Suppressor macrophage (primary cell): ENCODE measurements around the gene LRP1-AS.

Experiments
- DNase-seq, 4 experiments: peaks; one replicate each; pipeline ENCODE4 v3.0.0-alpha.2; 2020 to 2022

Gene LRP1-AS

DNA sequence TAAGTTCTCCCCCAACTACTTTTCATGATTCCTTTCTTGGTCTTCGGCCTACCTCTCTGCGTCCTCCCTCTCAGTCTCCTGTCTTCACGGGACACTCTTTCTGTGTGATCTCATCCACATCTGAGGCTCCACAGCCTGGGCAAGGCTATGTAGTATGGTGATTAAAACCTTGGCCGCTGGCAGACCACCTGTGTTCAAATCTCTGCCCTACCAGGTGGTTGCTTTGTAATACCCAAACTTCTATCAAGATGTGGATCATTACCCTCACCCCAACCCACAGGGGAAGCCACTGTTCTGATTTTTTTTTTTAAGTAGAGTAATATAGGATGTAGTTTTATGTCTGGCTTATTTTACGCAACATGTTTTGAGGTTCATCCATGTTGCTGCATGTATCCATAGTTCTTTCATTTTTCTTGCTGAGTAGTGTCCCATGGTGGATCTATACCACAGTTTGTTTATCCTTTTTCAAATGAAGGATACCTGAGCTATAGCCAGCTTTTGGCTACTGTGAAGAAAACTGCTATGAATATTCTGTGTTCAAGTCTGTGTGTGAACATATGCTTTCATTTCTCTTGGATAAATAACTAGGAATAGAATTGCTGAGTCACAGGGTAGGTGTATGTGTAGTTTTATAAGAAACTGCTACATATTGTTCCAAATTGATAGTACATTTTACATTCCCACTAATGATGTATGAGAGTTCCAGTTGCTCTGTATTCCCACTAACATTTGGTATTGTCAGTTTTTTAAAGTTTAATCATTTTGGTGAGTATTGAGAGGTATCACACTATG is 27.9 kb downstream of the LRP1-AS start:
- no peak for DNase-seq

DNA sequence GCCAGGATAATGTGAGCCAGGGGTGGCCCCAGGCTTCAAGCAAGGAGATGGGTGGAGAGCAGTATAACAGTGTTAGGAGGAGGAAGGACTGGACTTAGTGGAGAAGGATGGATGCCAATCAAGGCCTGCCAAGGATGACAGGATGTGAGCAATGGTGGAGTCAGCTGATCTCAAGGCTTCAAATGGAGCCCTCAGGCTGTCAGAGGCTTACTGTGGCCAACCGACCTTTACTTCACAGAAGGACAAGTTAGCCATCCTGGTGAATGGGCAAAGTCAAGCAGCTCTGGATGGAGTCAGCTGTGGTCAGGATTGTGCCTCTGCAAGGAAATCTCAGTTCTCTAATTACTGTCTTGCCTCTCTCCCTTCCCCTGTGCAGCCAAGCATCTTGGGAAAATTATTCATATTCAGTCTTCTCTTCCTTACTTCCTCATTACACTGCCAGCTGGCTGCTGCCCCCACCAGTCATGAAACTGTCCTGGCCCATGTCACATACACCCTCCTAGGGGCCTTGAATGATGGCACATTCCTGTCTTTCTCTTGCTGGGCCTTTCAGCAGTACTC is 28.6 kb downstream of the LRP1-AS start:
- DNase-seq = peak; percentile 78 to 92 (median 86)

DNA sequence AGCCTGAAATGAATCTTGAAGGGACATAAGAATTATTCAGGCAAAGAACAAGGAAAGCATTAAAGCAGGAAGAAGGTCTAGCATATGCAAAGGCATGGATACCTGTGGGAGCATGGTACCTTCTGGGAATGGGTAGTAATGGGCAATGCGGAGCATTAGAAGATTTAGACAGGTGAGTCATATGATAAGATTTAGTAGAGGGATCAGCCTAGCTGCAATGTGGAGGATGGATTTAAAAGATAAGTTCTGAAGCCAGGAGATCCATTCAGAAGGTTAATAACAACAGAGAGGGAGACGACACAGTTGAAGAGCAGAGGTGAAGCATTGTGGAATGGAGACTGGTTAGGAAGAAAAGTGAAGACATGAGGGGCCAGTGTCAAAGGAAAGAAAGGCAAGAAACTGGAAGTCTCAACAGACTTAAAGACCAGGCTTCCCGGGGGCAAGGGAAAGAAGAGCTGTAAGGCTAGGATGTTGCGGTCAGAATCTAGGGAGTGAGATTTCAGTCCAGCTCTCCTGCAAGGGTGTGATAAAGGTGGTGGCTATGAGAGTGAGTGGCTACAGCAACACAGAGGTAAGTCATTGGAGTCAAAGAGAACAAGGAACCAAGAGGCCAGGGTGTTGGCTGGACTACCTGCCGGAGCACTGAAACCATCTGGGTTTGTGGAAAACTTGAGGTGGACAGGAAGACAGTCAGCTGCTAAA is 30.7 kb downstream of the LRP1-AS start:
- DNase-seq = no peak

GRCh38 chr12:57112492-57113294 is 34.7 kb downstream of the LRP1-AS start:
- peak in 1 of 4 experiments; percentile 86 for DNase-seq

DNA sequence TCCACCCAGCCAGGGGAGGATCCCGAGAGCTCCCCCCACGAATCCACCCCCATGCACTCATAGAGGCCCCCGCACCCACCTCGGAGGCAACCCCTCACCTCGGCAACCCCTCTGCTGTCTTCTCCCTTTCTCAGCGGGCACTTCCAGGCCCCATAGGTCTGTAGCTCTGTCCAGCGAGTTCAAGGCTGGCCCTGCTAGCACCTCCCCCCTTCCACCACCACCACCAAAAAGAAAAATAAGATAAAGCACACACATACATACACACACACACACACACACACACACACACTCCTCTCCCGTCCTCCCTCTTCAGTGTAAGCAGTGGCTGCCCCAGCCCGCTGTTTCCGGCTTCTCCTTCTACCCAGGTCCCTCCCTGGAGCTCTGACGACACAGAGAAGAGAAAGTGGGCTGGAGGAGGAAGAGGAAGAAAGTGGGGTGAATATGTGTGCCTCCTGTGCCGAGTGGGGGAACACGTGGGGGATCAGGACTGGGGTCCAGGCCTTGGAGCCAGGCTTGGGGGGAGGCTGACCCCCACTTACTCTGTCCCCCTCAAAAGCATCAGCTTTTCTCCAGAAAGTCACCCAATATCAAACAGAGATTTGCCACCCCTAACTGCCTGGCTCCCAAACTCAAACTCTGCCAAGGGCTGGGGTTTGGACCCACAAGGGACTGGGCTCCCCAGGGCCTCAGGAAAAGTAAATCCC is 36.2 kb downstream of the LRP1-AS start, which contains the start of gene STAT6:
Gene STAT6 (minus strand): TSS at position 332 of the 704 bp plus-strand sequence. CDS start 3,084 bp downstream, outside the sequence.
- peak; percentile 89 to 96 (median 94) for DNase-seq

DNA sequence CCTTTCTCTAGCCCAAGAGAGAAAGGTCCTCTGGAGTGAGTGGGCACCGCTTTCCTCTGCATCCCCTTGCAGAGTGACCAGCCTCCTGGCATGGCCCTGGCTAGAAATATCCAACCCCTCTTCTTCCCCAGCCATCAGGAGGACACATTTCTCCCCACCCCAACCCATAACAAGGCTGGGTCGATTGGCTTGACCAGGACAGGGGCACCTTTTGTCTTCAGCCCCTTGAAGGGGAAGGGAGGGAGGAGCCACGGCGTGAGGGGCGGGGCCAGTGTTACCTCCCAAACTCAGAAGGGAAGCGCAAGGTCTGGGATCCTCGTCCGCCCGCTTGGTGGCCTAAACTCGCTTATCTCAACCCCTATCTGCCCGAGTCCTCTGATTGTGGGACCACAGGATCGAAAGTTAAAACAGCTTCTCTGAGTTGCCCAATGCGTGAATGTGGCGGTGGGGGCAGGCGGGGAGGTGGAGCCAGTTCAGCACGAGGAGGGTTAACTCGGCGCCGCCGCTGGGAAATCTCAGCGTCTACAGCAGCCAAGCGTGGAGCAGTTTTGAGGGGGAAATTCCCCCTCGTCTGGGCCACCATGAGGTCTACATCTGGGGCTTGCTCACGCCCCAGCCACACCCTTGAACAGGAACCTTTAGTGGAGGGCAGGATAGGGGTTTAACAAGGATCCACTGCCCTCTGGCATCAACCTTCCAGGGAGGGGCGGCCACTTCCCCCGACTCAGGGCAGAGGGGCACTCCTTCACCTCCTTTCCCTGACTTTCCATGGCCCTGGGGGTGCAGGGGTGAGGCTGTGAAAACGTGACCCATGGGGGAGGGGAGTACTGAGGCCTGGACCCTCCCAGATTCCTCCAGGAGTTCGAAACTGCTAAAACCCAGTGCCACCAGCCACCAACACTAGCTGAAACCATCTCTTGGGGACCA is 37.1 kb downstream of the LRP1-AS start:
- peak; percentile 52 to 80 (median 68) for DNase-seq

DNA sequence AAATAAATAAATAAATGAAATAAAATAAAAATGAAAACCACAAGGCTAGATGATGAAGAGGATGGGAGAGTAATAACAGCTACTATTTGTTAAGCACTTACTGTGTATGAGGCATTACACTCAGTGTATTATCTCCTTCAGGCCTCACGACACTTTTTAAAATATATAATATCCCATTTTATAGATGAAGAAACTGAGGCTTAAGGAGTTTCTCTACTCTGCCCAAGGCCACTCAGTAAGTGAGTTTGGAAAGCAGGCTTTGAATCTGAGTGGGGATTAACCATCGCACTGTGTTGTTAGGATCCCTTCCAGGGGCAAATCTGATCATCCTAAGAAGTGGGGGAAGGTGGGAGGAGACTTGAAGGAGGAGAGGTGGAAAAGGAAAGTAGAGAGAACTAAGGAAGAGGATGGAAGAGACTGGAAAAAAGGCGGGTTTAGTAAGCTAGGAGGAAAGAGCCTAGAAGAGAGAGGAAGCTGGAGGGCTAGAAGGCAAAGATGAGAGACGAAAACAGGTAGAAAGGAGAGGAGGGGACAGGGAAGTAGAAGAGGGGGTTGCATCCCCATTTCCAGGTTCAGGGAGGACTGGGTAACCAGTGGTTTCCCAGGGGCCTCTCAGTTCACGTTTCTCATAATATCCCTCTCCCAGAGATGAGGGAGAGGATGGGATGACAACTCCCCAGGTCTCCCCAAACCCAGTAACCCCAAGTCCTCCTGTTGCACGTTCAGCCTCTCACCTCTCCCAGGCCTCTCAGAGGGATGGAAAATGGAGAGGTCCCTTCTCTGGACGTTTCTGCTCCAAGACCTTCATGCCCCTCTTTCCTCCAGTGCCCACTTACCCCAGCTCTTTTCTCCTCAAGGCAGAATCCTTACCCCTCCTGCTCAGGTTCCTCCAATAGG is 38.0 kb downstream of the LRP1-AS start:
- DNase-seq = peak in 1 of 4 experiments; percentile 1

DNA sequence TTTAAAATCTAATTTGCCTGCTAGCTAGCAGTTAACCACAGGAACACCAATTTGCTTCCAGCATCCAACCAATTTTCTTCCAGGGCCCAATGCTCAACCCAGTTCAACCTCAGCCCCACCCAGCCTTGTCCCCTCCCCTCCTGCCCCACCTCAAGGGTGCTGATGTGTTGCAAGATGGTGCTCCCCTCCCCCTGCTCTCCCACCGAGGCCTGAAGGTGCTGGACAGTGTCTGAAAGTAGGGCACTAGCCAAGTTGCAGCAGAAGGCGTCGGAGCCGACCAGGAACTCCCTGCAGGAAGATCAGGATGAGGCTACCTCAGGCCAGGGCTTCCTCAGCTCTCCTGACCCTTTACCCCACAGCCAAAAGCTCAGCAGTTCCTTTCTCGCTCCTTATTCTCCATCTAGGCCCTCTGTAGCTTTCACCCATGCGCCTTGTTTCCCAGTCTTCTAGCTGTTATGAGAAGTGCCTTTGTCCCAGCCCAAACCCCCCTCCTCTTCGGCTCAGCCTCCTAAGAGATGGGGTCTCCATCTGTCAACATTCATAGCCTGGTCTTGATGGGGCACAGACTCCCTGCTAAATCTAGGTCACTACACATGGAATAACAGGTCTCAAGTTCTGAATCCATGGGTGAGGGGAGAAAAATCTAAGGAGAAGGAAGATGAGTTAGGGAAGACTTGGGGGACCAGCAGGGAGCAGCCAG is 39.8 kb downstream of the LRP1-AS start:
- no peak for DNase-seq

- no peak for DNase-seq
Observed at GRCh38 chr12:57106021-57106708, 41.3 kb downstream of the LRP1-AS start.

DNA sequence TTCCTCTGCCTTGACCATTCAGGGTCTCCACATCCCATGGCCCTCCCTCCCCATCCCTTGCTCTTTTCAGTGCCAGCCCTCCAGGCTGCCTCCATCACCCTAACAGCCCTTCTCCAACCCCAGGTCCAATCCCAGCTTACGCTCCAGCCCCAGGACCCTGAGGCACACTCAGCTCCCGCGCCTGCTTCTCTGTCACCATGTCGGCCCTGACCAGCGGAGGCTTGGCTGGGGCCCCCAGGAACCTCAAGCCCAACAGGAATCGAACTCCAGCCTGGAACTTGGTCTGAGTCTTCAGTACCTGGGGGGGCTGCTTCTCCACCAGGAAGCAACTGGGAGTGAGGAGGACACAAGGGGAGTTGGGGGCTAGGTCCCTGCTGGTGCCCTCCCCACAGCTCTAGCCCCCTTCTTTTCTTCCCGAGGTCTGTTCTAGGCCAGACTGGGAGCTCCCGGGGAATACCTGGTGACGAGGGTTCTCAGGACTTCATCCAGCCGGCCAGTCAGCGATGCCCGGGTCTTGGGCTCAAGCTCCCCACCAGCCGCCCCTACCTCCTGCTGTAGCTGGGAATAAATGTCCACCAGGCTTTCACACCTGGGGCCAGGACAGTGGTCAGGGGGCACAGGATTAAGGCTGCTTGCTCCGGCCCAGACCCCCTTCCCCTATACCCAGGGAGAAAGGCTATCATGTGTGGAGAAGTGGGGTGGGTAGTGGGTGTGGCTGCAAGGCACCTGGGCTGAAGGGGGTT is 42.2 kb downstream of the LRP1-AS start:
- no peak for DNase-seq

DNA sequence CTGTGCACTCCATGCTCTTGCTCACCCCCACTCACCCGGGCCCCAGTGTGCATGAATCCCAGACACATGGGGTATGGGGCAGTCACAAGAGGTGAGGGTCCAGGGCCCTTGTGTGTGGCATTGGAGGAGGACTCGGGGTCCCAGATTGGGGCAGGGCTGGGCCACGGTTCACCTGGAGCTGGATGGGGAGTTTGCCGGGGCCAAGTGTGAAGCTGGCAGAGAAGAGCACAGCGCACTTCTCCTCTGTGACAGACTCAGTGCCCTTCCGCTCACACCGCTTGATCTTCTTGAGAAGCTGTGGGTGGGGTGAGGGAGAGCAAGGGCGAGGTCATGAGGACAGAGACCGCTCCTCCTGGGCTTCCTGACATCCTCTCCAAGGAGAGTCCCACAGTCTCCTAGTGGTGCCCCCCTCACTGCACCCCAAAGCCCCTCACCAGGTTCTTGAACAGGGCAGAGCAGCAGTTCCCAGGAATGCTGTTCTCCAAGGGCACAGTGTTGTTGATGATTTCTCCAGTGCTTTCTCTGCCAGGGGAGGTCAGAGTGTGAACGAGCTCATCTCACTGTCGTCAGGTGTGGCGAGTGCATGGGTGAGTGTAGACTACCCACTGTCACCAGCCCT is 43.0 kb downstream of the LRP1-AS start:
- DNase-seq = no peak

GRCh38 chr12:57103856-57104255 is 43.6 kb downstream of the LRP1-AS start:
- no peak for DNase-seq

- DNase-seq = peak in 2 of 4 experiments; percentile 29 to 41
Observed at GRCh38 chr12:57101892-57102695, 45.3 kb downstream of the LRP1-AS start.

- DNase-seq = no peak
Observed at GRCh38 chr12:57099766-57100165, 47.7 kb downstream of the LRP1-AS start.

GRCh38 chr12:57099047-57099714 is 48.2 kb downstream of the LRP1-AS start:
- peak; percentile 66 to 81 (median 78) for DNase-seq

- DNase-seq = peak in 2 of 4 experiments; percentile 31 to 36
Observed at GRCh38 chr12:57098546-57098945, 48.9 kb downstream of the LRP1-AS start.
